Superior temporal gyrus (tissue), 1 donor: ENCODE results near the gene TCN1.
"Not testable (repeated sequence)": the region's sequence is repeated elsewhere in the genome, so short reads cannot be mapped to it uniquely, and the experiment has no call there.

Experiments
- DNase-seq: peaks from one replicate; pipeline ENCODE4 v3.0.0-alpha.2; 2016; ENCODE audit errors: extremely low spot score

The TCN1 gene

GRCh38 chr11:59866397-59866796, at the start of gene TCN1:
Gene TCN1 (minus strand): TSS chr11:59866487. CDS start chr11:59866470, 17 bp downstream.
- no peak for DNase-seq

- not testable (repeated sequence) for DNase-seq
These were observed 37.3 kb upstream of the TCN1 start for GRCh38 chr11:59903569-59903968.

- DNase-seq, result no peak
These were observed 35.0 kb upstream of the TCN1 start for GRCh38 chr11:59901306-59901705.

GRCh38 chr11:59900366-59901126, 34.3 kb upstream of the TCN1 start:
- DNase-seq, result no peak

- DNase-seq, result no peak
These were observed 33.2 kb upstream of the TCN1 start for GRCh38 chr11:59899532-59899931.

GRCh38 chr11:59898650-59899049, 32.4 kb upstream of the TCN1 start:
- DNase-seq, result no peak

GRCh38 chr11:59898046-59898445, 31.8 kb upstream of the TCN1 start:
- no peak for DNase-seq

- DNase-seq, result no peak
These were observed 28.3 kb upstream of the TCN1 start for GRCh38 chr11:59894616-59895015.

GRCh38 chr11:59891781-59892181, 25.5 kb upstream of the TCN1 start:
- DNase-seq, result no peak

GRCh38 chr11:59887156-59887555, 20.9 kb upstream of the TCN1 start:
- DNase-seq, result not testable (repeated sequence)

- no peak for DNase-seq
These were observed 17.3 kb upstream of the TCN1 start for GRCh38 chr11:59883597-59883996.

GRCh38 chr11:59879567-59879966, 13.3 kb upstream of the TCN1 start:
- DNase-seq, result no peak

GRCh38 chr11:59878575-59878974, 12.3 kb upstream of the TCN1 start, which contains the start of gene OOSP3:
Gene OOSP3 (plus strand): TSS chr11:59878782. CDS start chr11:59878809, 27 bp downstream.
- no peak for DNase-seq

GRCh38 chr11:59877784-59878183, 11.5 kb upstream of the TCN1 start:
- DNase-seq, result no peak

- no peak for DNase-seq
These were observed 11.0 kb upstream of the TCN1 start for GRCh38 chr11:59877325-59877724.

- DNase-seq, result no peak
These were observed 9.7 kb upstream of the TCN1 start for GRCh38 chr11:59875856-59876519.

GRCh38 chr11:59872076-59872475, 5.8 kb upstream of the TCN1 start:
- no peak for DNase-seq

- no peak for DNase-seq
These were observed 1.7 kb upstream of the TCN1 start for GRCh38 chr11:59867946-59868345.

- DNase-seq, result no peak
These were observed 549 bp upstream of the TCN1 start for GRCh38 chr11:59866836-59867235.

- DNase-seq, result no peak
These were observed 1.3 kb downstream of the TCN1 start for GRCh38 chr11:59865031-59865430.

- no peak for DNase-seq
These were observed 4.0 kb downstream of the TCN1 start for GRCh38 chr11:59862252-59862651.

- DNase-seq, result no peak
These were observed 6.6 kb downstream of the TCN1 start for GRCh38 chr11:59859673-59860072.
